ENCODE measurements around the gene SMIM26.

GRCh38 chr20:18577942-18578341 lies 10.7 kb downstream of the SMIM26 start:
- no peak for TF ChIP-seq CTCF (conservative IDR thresholded peaks at IDR 0.05)
- TF ChIP-seq EZH2 (IDR thresholded peaks at IDR 0.05; ENCODE audit: low read depth) = no peak

Data from PC-9 (cell line).